Erythroblast (primary cell): ENCODE measurements around the gene SYP.
"Not testable (repeated sequence)": the region's sequence is repeated elsewhere in the genome, so short reads cannot be mapped to it uniquely, and the experiment has no call there.

Experiments used
- DNase-seq, 2 experiments: peaks; one replicate each; lab custom pipeline; 2025; lab: John Stamatoyannopoulos, UW
- GATA1 ChIP-seq: IDR thresholded peaks from 2 replicates; pipeline ENCODE4 v1.6.1; 2011; ENCODE audit warnings: low read depth, mild to moderate bottlenecking, control low read depth, low read length, moderate library complexity
- POLR2A ChIP-seq: IDR thresholded peaks from 2 replicates; pipeline ENCODE4 v1.6.1; 2011; ENCODE audit warnings: mild to moderate bottlenecking, low read length

Gene SYP

GRCh38 chrX:49176421-49177326 lies 23.3 kb downstream of the SYP start:
- peak; percentile 59 to 67 for DNase-seq

GRCh38 chrX:49175435-49176274 lies 24.3 kb downstream of the SYP start:
- DNase-seq, result no peak
- no peak for TF ChIP-seq GATA1
- no peak for TF ChIP-seq POLR2A

More at GRCh38 chrX:49176421-49177326, 23.3 kb downstream of the SYP start:
- TF ChIP-seq GATA1, result no peak
- TF ChIP-seq POLR2A, result no peak

- TF ChIP-seq GATA1, result no peak
- no peak for TF ChIP-seq POLR2A
- DNase-seq, result no peak
Observed at GRCh38 chrX:49174723-49175122, 25.3 kb downstream of the SYP start.

GRCh38 chrX:49173544-49173943 lies 26.4 kb downstream of the SYP start:
- not testable (repeated sequence) for DNase-seq

GRCh38 chrX:49172280-49172780 lies 27.7 kb downstream of the SYP start:
- DNase-seq, result peak; percentile 91 to 92
- TF ChIP-seq POLR2A (peak; percentile 46), GATA1 (no peak)

- TF ChIP-seq GATA1 (no peak), POLR2A (peak; percentile 49)
- peak; percentile 46 to 58 for DNase-seq
Observed at GRCh38 chrX:49171752-49172279, 28.2 kb downstream of the SYP start, which contains the start of gene PLP2. Gene PLP2, plus strand, starts transcription at chrX:49171898. Its CDS starts 103 bp downstream, at chrX:49172001.

GRCh38 chrX:49167740-49168108 lies 32.3 kb downstream of the SYP start:
- DNase-seq, result no peak
- TF ChIP-seq POLR2A (no peak), GATA1 (no peak)

- peak; percentile 74 to 78 for DNase-seq
- peak; percentile 75 for TF ChIP-seq POLR2A
- no peak for TF ChIP-seq GATA1
Observed at GRCh38 chrX:49166914-49167739, 32.9 kb downstream of the SYP start.

GRCh38 chrX:49165901-49166881 lies 33.8 kb downstream of the SYP start:
- TF ChIP-seq GATA1 (no peak), POLR2A (peak; percentile 59)
- peak; percentile 91 to 95 for DNase-seq

- no peak for TF ChIP-seq GATA1
- TF ChIP-seq POLR2A, result no peak
- DNase-seq, result no peak
Observed at GRCh38 chrX:49164589-49165360, 35.2 kb downstream of the SYP start.
